Naive thymus-derived CD4-positive, alpha-beta T cell (primary cell): ENCODE data around the gene RNF166. TPM values are rescaled to one million over a fixed set of nuclear protein-coding genes. Genes with fewer than 3 reads are reported as not detected.
A peak's percentile ranks its signal among the peaks of the same experiment; 100 is the strongest.

Experiments
- ATAC-seq: fragments of 150-1000 bp; cut with Tn5 transposase; 2 replicates; pipeline ENCODE4 v1.10.0; 2021; ENCODE audit warnings: mild to moderate bottlenecking, moderate library complexity
- CTCF ChIA-PET: fragments of 350-600 bp; sonication (Branson Sonifier 250); formaldehyde crosslinking; loops from one replicate; lab custom pipeline; 2021; ENCODE audit warnings: antibody characterized with exemption; lab: Charles Lee
- POLR2A ChIA-PET: fragments of 350-600 bp; sonication (Branson Sonifier 250); formaldehyde crosslinking; loops from one replicate; lab custom pipeline; 2021; ENCODE audit warnings: antibody characterized with exemption, inconsistent platforms; lab: Charles Lee
- DNase-seq, 9 donors: peaks; one replicate each; pipeline versions ENCODE4 v3.0.0 to v3.0.0-alpha.2; 2020 to 2022; ENCODE audit warnings: mixed read lengths in 1 of 9
- H3K27ac ChIP-seq: one replicate; pipeline ENCODE4 v1.7.0; 2013; ENCODE audit warnings: mild to moderate bottlenecking, low read depth, low read length, moderate library complexity
- H3K27me3 ChIP-seq, 2 donors: one replicate each; pipeline ENCODE4 v1.7.0; 2013; ENCODE audit warnings: low read length in 2 of 2, mild to moderate bottlenecking in 2 of 2, moderate library complexity in 2 of 2; ENCODE audit not compliant: control insufficient read depth in 2 of 2, insufficient read depth in 2 of 2
- H3K36me3 ChIP-seq, 3 experiments: 1 replicate in 2 of 3; 2 replicates in 1 of 3; pipeline ENCODE4 v1.7.0; 2013; ENCODE audit warnings: low read length in 3 of 3, mild to moderate bottlenecking in 3 of 3, moderate library complexity in 1 of 3; ENCODE audit not compliant: insufficient read depth in 3 of 3, control insufficient read depth in 2 of 3
- H3K4me1 ChIP-seq, 2 donors: one replicate each; pipeline ENCODE4 v1.7.0; 2013; ENCODE audit warnings: low read length in 2 of 2, mild to moderate bottlenecking in 2 of 2, moderate library complexity in 1 of 2; ENCODE audit not compliant: control insufficient read depth in 2 of 2, insufficient read depth in 2 of 2
- H3K4me3 ChIP-seq: 2 replicates; pipeline ENCODE4 v1.7.0; 2013; ENCODE audit warnings: mild to moderate bottlenecking, low read length
- H3K9me3 ChIP-seq, 3 experiments: 1 replicate in 2 of 3; 2 replicates in 1 of 3; pipeline ENCODE4 v1.7.0; 2013; ENCODE audit warnings: low read length in 3 of 3; ENCODE audit not compliant: control insufficient read depth in 2 of 3
- H3K27ac Mint-ChIP-seq, 9 donors: one replicate each; pipeline ENCODE4 v1.8.0; 2020 to 2022; ENCODE audit warnings: mixed read lengths in 9 of 9, mild to moderate bottlenecking in 8 of 9, moderate library complexity in 5 of 9, inconsistent platforms in 2 of 9
- H3K27me3 Mint-ChIP-seq, 5 donors: one replicate each; pipeline ENCODE4 v1.8.0; 2021 to 2022; ENCODE audit warnings: mixed read lengths in 5 of 5, mild to moderate bottlenecking in 1 of 5
- H3K36me3 Mint-ChIP-seq, 5 donors: one replicate each; pipeline ENCODE4 v1.8.0; 2020 to 2022; ENCODE audit warnings: mixed read lengths in 5 of 5, mild to moderate bottlenecking in 3 of 5, inconsistent platforms in 1 of 5
- H3K4me1 Mint-ChIP-seq, 7 donors: one replicate each; pipeline ENCODE4 v1.8.0; 2020 to 2022; ENCODE audit warnings: mixed read lengths in 7 of 7, mild to moderate bottlenecking in 3 of 7, inconsistent platforms in 1 of 7
- H3K4me3 Mint-ChIP-seq, 10 donors: one replicate each; pipeline ENCODE4 v1.8.0; 2020 to 2022; ENCODE audit warnings: mild to moderate bottlenecking in 10 of 10, mixed read lengths in 10 of 10, moderate library complexity in 6 of 10, inconsistent platforms in 2 of 10
- H3K9me3 Mint-ChIP-seq, 11 donors: one replicate each; pipeline ENCODE4 v1.8.0; 2020 to 2022; ENCODE audit warnings: mixed read lengths in 11 of 11, mild to moderate bottlenecking in 4 of 11, inconsistent platforms in 1 of 11, moderate library complexity in 1 of 11
- intact Hi-C, 2 donors: fragments of 100-400 bp; cut with micrococcal nuclease; formaldehyde crosslinking; loops; one replicate each; pipeline ENCODE4 v1.15.1; 2023
- polyA plus RNA-seq, 2 donors: library from polyadenylated mRNA; unstranded; fragments of 300-500 nt; fragmentation: Illumina TruSeq; gene quantifications; one replicate each; pipeline ENCODE4 v1.2.3, GENCODE V29; 2021
- total RNA-seq, 6 experiments: library from RNA in 5 of 6; stranded (reverse) in 5 of 6; gene quantifications; 1 replicate in 5 of 6; 2 replicates in 1 of 6; pipeline ENCODE4 v1.2.3 and lab custom pipeline; 2021 to 2026

Gene RNF166
- total and polyA plus RNA-seq, 7 experiments from 2014 or later: 67.7 to 324 (median 100) TPM

DNA sequence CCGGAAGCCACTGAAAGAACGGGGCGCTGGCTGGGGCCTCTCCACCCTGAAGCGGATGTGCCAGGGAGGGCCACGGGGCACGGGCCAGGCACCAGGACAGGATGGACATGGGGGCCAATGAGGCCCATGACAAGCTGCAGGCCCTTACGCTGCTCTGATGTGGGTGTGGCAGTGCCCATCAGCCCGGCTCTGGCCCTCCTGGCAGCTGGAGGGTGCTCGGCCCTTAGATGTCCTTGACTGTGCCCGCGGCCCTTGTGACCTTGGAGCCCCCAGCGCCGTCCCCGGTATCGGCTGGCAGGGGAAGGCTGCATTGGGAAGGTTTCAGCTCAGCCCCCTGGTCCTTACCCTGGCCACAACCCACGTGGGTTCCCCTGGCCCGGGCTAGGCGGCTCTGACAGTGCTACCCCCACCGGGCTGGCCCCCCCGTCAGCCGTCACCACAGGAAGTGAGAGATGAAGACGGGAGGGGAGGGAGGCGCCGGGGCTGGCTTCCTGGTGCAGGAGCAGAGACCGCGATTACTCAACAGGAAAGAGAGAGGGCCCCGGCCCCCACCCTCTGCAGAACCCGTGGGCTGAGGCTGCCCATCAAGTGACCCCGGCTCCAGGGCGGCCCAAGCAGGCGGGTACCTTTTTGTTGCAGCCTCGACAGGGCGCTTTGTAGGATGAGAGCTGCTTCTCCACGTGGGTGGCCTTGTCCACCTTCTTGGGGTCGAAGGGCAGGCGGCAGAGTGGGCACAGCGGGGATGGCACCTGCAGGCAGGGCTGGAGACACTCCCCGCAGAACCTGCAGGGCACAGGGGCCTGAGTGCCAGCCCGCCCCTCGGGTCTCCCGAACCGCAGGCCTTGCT is 5.3 kb downstream of the RNF166 start:
- Mint-ChIP-seq H3K4me1 (peaks cover 36 to 69% (median 47%) of the 10 kb centered on the region in 7 donors), H3K4me3 (peak overlapping the region; percentile 78 to 98 (median 94)), H3K27me3 (no peaks in the 10 kb centered on the region), H3K27ac (peak overlapping the region; percentile 85 to 98 (median 97)), H3K9me3 (no peaks in the 10 kb centered on the region), H3K36me3 (peaks cover 0 to 31% (median 3%) of the 10 kb centered on the region in 5 donors)
- Histone ChIP-seq H3K27me3 (no peaks in the 10 kb centered on the region), H3K4me1 (peaks cover 32 to 60% of the 10 kb centered on the region in 2 donors), H3K36me3 (peaks cover 0 to 45% (median 9%) of the 10 kb centered on the region in 3 experiments), H3K27ac (peak overlapping the region; percentile 88), H3K4me3 (peak overlapping the region; percentile 56), H3K9me3 (no peaks in the 10 kb centered on the region)
- intact Hi-C loops: loop anchor here (1.0 to 10.0 kb wide), 16 partner anchors 9 to 1024 kb away; partner anchors contain the start of genes BANP (in 2 of the 2), MVD (in 2 of the 2), SNAI3 (in 2 of the 2) and CYBA (in 1 of the 2)
- DNase-seq (peak; percentile 86 to 96 (median 93)), ATAC-seq (peak; percentile 91)
- ChIA-PET CTCF (interaction anchor here (0.6 to 2.5 kb wide), 5 partner anchors 10 to 45 kb away, joined by 3 to 17 read pairs (median 4); partner anchors contain the start of gene SNAI3), POLR2A (interaction anchor here (0.5 to 7.0 kb wide), 20 partner anchors 12 to 1173 kb away, joined by 3 to 134 read pairs (median 6); partner anchors contain the start of genes CYBA, MVD, SNAI3 and TCF25)

- intact Hi-C loops: loop anchor here (2.0 to 10.0 kb wide), 7 partner anchors 37 to 1025 kb away; partner anchors contain the start of genes BANP (in 2 of the 2), GALNS (in 1 of the 2), IL17C (in 1 of the 2) and TRAPPC2L (in 1 of the 2)
- Histone ChIP-seq H3K4me1 (peaks cover 30 to 60% of the 10 kb centered on the region in 2 donors), H3K27me3 (no peaks in the 10 kb centered on the region), H3K36me3 (peaks cover 0 to 51% (median 9%) of the 10 kb centered on the region in 3 experiments), H3K9me3 (no peaks in the 10 kb centered on the region), H3K27ac (peak overlapping the region; percentile 88), H3K4me3 (peak overlapping the region; percentile 56)
- peak overlapping the region; percentile 85 to 98 (median 97) for H3K27ac Mint-ChIP-seq
- no peaks in the 10 kb centered on the region for H3K27me3 Mint-ChIP-seq
- CTCF ChIA-PET: interaction anchor here (0.6 to 2.5 kb wide), 4 partner anchors 9 to 45 kb away, joined by 3 to 17 read pairs (median 7); partner anchors contain the start of gene SNAI3
- H3K4me1 Mint-ChIP-seq: peaks cover 33 to 66% (median 45%) of the 10 kb centered on the region in 7 donors
- H3K4me3 Mint-ChIP-seq: peak overlapping the region; percentile 78 to 98 (median 94)
- POLR2A ChIA-PET: interaction anchor here (0.5 to 7.0 kb wide), 14 partner anchors 11 to 130 kb away, joined by 3 to 134 read pairs (median 4); partner anchors contain the start of genes MVD, SNAI3 and ZC3H18
- DNase-seq (no peak), ATAC-seq (no peak)
- no peaks in the 10 kb centered on the region for H3K9me3 Mint-ChIP-seq
- peaks cover 0 to 31% (median 3%) of the 10 kb centered on the region in 5 donors for H3K36me3 Mint-ChIP-seq
Measured at GRCh38 chr16:88700322-88700635, 5.9 kb downstream of the RNF166 start.

- no peak for ATAC-seq
- CTCF ChIA-PET: no interaction called here
- peaks cover 0 to 29% (median 3%) of the 10 kb centered on the region in 5 donors for H3K36me3 Mint-ChIP-seq
Measured at GRCh38 chr16:88699180-88699579, 7.0 kb downstream of the RNF166 start.

DNA sequence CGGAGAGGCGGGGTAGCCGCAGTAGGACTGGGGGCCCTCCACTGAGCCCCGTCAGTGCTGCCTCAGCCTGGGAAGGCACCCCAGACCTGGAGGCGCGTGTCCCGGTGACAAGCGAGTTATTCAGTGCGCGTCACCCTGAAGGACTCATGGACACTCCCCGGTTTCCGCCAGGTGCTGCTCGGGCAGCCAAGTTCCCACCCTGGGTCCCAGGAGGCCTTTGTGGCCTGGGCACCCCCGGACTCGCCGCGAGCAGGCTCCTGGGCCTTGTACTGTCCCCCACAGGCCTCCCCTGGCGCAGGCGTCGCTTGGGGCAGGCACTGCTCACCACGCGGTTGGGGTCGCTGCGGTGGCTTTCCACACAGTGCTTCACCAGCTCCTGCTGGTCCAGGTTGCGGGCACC is 7.6 kb downstream of the RNF166 start:
- DNase-seq: no peak
- ChIA-PET POLR2A (interaction anchor here (0.8 to 7.0 kb wide), 3 partner anchors 9 to 35 kb away, joined by 3 to 134 read pairs (median 4); partner anchors contain the start of genes MVD and SNAI3), CTCF (no interaction called here)
- Histone ChIP-seq H3K4me3 (no peak overlapping the region), H3K9me3 (no peaks in the 10 kb centered on the region), H3K27ac (peak overlapping the region; percentile 88), H3K36me3 (peaks cover 0 to 54% (median 9%) of the 10 kb centered on the region in 3 experiments), H3K27me3 (no peaks in the 10 kb centered on the region), H3K4me1 (peaks cover 17 to 48% of the 10 kb centered on the region in 2 donors)
- intact Hi-C loops: no loop called here
- Mint-ChIP-seq H3K4me1 (peaks cover 26 to 60% (median 32%) of the 10 kb centered on the region in 7 donors), H3K27ac (peak overlapping the region in 6 of 9 donors; percentile 76 to 90 (median 83)), H3K9me3 (no peaks in the 10 kb centered on the region), H3K4me3 (peak overlapping the region in 8 of 10 donors; percentile 49 to 98 (median 66)), H3K36me3 (peaks cover 0 to 25% (median 3%) of the 10 kb centered on the region in 5 donors), H3K27me3 (no peaks in the 10 kb centered on the region)
- ATAC-seq: no peak

More at GRCh38 chr16:88699180-88699579, 7.0 kb downstream of the RNF166 start:
- H3K27ac Mint-ChIP-seq: peak overlapping the region in 8 of 9 donors; percentile 28 to 98 (median 97)
- peaks cover 19 to 51% of the 10 kb centered on the region in 2 donors for H3K4me1 ChIP-seq
- peak overlapping the region in 4 of 10 donors; percentile 50 to 98 (median 92) for H3K4me3 Mint-ChIP-seq
- no peak overlapping the region for H3K4me3 ChIP-seq
- H3K4me1 Mint-ChIP-seq: peaks cover 29 to 63% (median 36%) of the 10 kb centered on the region in 7 donors
- H3K9me3 Mint-ChIP-seq: no peaks in the 10 kb centered on the region
- H3K27ac ChIP-seq: peak overlapping the region; percentile 88
- intact Hi-C loops: no loop called here
- peaks cover 0 to 54% (median 9%) of the 10 kb centered on the region in 3 experiments for H3K36me3 ChIP-seq
- no peak for DNase-seq
- H3K9me3 ChIP-seq: no peaks in the 10 kb centered on the region
- no peaks in the 10 kb centered on the region for H3K27me3 Mint-ChIP-seq
- POLR2A ChIA-PET: interaction anchor here (7.0 kb wide), 1 partner anchor 10 kb away, joined by 134 read pairs; the partner anchor contains the start of gene SNAI3
- H3K27me3 ChIP-seq: no peaks in the 10 kb centered on the region

DNA sequence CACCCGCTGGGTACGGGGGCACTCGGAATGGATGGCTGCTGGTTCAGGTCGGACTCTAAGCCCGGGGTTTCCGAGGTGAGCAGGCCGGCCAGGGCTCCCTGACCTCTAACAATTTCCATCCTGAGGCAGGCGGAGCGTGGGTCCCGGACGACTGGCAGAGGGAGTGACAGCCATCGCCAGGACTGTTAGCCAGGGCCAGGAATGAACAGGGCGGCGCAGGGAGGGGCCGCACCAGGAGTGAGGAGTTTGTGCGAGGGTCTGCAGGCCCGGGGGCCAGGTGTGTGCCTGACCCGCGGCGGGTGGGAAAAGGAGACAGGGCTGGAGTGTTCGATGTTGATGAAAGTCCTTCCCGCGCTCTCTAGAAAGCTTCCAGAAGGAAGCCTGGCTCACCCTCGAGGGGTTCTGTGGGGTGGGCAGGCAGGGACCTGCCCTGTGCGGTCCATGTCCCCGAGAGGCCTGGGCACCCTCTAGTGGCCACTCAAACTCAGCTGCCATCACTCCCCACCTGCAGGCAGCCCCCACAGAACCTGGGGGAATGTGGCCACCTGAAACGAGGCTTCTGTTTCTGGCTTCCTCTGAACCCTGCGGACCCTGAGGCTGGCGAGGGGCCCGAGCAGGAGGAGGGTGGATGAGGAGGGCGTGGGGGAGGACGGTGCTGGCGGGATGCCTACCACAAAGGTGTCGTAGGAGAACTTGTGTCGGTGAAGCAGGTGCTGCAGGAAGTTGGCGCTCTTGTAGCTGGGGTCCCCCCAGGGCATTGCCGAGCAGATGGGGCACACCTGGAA is 8.2 kb downstream of the RNF166 start:
- peaks cover 0 to 21% (median 3%) of the 10 kb centered on the region in 5 donors for H3K36me3 Mint-ChIP-seq
- H3K27ac ChIP-seq: peak overlapping the region; percentile 88
- CTCF ChIA-PET: interaction anchor here (0.7 kb wide), 1 partner anchor 13 kb away, joined by 3 read pairs; no protein-coding TSS in a partner anchor
- no peaks in the 10 kb centered on the region for H3K9me3 ChIP-seq
- H3K27ac Mint-ChIP-seq: peak overlapping the region in 8 of 9 donors; percentile 65 to 90 (median 80)
- peaks cover 18 to 48% of the 10 kb centered on the region in 2 donors for H3K4me1 ChIP-seq
- DNase-seq (peak in 3 of 9 donors; percentile 30 to 37 (median 31)), ATAC-seq (no peak)
- H3K4me1 Mint-ChIP-seq: peaks cover 21 to 58% (median 32%) of the 10 kb centered on the region in 7 donors
- H3K4me3 ChIP-seq: no peak overlapping the region
- H3K27me3 Mint-ChIP-seq: no peaks in the 10 kb centered on the region
- H3K27me3 ChIP-seq: no peaks in the 10 kb centered on the region
- POLR2A ChIA-PET: interaction anchor here (0.8 to 7.0 kb wide), 4 partner anchors 9 to 399 kb away, joined by 3 to 134 read pairs (median 4); partner anchors contain the start of genes MVD and SNAI3
- H3K9me3 Mint-ChIP-seq: no peaks in the 10 kb centered on the region
- H3K4me3 Mint-ChIP-seq: peak overlapping the region in 9 of 10 donors; percentile 21 to 98 (median 65)
- peaks cover 0 to 54% (median 9%) of the 10 kb centered on the region in 3 experiments for H3K36me3 ChIP-seq
- intact Hi-C loops: no loop called here
